GM23338 (cell line): Measurements from ENCODE around the gene RBL2.

Source experiments
- EZH2 ChIP-seq: fragments of 200-600 bp; sonication (generic); IDR thresholded peaks from one replicate; pipeline ENCODE4 v1.8.0; 2017; ENCODE audit warnings: antibody characterized with exemption, mild to moderate bottlenecking, low read depth; ENCODE audit not compliant: unreplicated experiment
- JUNB ChIP-seq: IDR thresholded peaks from one replicate; pipeline ENCODE4 v1.6.1; 2016; ENCODE audit warnings: antibody characterized with exemption; ENCODE audit not compliant: unreplicated experiment
- NANOG ChIP-seq: IDR thresholded peaks from 2 replicates; pipeline ENCODE4 v1.6.1; 2016; ENCODE audit warnings: antibody characterized with exemption, borderline replicate concordance
- POLR2AphosphoS5 ChIP-seq: IDR thresholded peaks from 2 replicates; pipeline ENCODE4 v1.6.1; 2016; ENCODE audit warnings: antibody characterized with exemption, low read depth
- TF ChIP-seq, protein P1 (sequence below), 2 experiments: fragments of 200-600 bp in 1 of 2; sonication (generic) in 1 of 2; conservative IDR thresholded peaks; 2 replicates each; pipeline versions ENCODE4 v1.5.1 to v1.6.1; 2016 to 2017; ENCODE audit warnings: antibody characterized with exemption in 2 of 2, low read depth in 2 of 2, mild to moderate bottlenecking in 2 of 2, moderate library complexity in 1 of 2
- TF ChIP-seq, protein P2 (sequence below): IDR thresholded peaks from one replicate; pipeline ENCODE4 v1.6.1; 2018; ENCODE audit warnings: antibody characterized with exemption; ENCODE audit not compliant: unreplicated experiment

GRCh38 chr16:53501216-53501859 lies 67.1 kb downstream of the RBL2 start:
- TF ChIP-seq EZH2 (no peak), POLR2AphosphoS5 (no peak), JUNB (no peak), NANOG (no peak)
- TF ChIP-seq, protein P1, sequence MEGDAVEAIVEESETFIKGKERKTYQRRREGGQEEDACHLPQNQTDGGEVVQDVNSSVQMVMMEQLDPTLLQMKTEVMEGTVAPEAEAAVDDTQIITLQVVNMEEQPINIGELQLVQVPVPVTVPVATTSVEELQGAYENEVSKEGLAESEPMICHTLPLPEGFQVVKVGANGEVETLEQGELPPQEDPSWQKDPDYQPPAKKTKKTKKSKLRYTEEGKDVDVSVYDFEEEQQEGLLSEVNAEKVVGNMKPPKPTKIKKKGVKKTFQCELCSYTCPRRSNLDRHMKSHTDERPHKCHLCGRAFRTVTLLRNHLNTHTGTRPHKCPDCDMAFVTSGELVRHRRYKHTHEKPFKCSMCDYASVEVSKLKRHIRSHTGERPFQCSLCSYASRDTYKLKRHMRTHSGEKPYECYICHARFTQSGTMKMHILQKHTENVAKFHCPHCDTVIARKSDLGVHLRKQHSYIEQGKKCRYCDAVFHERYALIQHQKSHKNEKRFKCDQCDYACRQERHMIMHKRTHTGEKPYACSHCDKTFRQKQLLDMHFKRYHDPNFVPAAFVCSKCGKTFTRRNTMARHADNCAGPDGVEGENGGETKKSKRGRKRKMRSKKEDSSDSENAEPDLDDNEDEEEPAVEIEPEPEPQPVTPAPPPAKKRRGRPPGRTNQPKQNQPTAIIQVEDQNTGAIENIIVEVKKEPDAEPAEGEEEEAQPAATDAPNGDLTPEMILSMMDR (conservative IDR thresholded peaks at IDR 0.05; ENCODE audit: low read depth in 2 of 2) = no peak
- TF ChIP-seq, protein P2, sequence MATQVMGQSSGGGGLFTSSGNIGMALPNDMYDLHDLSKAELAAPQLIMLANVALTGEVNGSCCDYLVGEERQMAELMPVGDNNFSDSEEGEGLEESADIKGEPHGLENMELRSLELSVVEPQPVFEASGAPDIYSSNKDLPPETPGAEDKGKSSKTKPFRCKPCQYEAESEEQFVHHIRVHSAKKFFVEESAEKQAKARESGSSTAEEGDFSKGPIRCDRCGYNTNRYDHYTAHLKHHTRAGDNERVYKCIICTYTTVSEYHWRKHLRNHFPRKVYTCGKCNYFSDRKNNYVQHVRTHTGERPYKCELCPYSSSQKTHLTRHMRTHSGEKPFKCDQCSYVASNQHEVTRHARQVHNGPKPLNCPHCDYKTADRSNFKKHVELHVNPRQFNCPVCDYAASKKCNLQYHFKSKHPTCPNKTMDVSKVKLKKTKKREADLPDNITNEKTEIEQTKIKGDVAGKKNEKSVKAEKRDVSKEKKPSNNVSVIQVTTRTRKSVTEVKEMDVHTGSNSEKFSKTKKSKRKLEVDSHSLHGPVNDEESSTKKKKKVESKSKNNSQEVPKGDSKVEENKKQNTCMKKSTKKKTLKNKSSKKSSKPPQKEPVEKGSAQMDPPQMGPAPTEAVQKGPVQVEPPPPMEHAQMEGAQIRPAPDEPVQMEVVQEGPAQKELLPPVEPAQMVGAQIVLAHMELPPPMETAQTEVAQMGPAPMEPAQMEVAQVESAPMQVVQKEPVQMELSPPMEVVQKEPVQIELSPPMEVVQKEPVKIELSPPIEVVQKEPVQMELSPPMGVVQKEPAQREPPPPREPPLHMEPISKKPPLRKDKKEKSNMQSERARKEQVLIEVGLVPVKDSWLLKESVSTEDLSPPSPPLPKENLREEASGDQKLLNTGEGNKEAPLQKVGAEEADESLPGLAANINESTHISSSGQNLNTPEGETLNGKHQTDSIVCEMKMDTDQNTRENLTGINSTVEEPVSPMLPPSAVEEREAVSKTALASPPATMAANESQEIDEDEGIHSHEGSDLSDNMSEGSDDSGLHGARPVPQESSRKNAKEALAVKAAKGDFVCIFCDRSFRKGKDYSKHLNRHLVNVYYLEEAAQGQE = no peak
